ENCODE data around the gene KIFC3.
"Not testable (repeated sequence)": the region's sequence is repeated elsewhere in the genome, so short reads cannot be mapped to it uniquely, and the experiment has no call there.

Gene KIFC3

DNA sequence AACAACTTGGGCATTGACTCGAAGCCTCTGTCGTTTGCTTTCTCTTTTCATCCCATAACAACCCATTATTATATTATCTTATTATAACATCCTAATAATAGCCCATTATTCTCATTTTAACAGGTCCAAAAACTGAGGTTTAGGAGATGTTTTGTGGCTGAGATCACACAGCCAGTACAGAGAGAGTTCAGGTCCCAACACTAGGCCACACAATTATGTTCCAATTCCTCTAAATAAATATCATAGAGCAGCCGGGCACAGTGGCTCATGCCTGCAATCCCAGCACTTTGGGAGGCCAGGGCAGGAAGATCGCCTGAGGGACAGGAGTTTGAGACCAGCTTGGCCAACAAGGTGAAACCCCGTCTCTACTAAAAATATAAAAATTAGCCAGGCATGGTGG, 40.3 kb upstream of the KIFC3 start:
- no peak overlapping the region for H3K27ac ChIP-seq
- TF ChIP-seq, protein P1, sequence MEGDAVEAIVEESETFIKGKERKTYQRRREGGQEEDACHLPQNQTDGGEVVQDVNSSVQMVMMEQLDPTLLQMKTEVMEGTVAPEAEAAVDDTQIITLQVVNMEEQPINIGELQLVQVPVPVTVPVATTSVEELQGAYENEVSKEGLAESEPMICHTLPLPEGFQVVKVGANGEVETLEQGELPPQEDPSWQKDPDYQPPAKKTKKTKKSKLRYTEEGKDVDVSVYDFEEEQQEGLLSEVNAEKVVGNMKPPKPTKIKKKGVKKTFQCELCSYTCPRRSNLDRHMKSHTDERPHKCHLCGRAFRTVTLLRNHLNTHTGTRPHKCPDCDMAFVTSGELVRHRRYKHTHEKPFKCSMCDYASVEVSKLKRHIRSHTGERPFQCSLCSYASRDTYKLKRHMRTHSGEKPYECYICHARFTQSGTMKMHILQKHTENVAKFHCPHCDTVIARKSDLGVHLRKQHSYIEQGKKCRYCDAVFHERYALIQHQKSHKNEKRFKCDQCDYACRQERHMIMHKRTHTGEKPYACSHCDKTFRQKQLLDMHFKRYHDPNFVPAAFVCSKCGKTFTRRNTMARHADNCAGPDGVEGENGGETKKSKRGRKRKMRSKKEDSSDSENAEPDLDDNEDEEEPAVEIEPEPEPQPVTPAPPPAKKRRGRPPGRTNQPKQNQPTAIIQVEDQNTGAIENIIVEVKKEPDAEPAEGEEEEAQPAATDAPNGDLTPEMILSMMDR (conservative IDR thresholded peaks at IDR 0.05) = no peak
- no peak for TF ChIP-seq ZFX (IDR thresholded peaks at IDR 0.05)

DNA sequence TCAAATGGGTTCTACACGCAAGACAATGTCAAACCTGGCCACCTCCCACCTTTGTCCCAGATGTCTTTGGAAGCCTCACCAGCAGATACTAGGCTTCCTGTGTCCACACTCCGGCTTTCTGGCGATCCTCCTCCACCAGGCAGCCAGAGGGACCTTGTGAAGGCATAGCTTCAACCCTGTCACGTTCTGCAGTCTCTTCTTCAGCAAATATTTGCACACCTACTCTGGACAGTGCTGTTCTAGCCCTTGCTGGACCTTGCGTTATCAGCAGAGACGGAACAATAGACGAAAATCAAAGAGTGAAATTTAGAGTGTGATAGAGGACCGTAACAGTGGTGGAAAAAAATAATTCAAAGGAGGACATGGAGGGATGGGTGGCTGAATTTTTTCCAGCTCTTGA, 38.5 kb upstream of the KIFC3 start:
- H3K27ac ChIP-seq = no peak overlapping the region

DNA sequence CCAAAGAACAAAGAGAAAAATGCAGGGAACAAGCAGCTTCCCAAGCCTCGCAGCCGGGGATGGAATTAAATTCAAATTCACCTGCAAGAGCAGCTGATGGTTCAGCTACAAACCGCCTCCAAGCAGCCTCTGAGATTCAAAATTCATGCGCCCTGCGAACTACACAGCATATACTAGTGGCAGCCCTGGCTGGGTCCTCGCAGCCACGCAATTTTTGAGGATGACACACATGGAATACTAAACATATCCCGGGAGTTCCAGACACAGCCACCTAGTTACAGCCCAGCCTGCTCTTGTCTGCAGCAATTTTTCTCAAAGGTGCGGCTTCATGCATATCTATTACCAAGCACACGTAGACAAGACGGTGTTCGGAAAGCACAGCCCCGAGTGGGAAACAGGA, 35.9 kb upstream of the KIFC3 start:
- H3K27ac ChIP-seq = no peak overlapping the region
- no peak for TF ChIP-seq ZFX (IDR thresholded peaks at IDR 0.05)
- TF ChIP-seq, protein P1 (conservative IDR thresholded peaks at IDR 0.05) = no peak

More for the DNA sequence above, 38.5 kb upstream of the KIFC3 start:
- TF ChIP-seq, protein P1 (conservative IDR thresholded peaks at IDR 0.05) = no peak
- no peak for TF ChIP-seq ZFX (IDR thresholded peaks at IDR 0.05)

DNA sequence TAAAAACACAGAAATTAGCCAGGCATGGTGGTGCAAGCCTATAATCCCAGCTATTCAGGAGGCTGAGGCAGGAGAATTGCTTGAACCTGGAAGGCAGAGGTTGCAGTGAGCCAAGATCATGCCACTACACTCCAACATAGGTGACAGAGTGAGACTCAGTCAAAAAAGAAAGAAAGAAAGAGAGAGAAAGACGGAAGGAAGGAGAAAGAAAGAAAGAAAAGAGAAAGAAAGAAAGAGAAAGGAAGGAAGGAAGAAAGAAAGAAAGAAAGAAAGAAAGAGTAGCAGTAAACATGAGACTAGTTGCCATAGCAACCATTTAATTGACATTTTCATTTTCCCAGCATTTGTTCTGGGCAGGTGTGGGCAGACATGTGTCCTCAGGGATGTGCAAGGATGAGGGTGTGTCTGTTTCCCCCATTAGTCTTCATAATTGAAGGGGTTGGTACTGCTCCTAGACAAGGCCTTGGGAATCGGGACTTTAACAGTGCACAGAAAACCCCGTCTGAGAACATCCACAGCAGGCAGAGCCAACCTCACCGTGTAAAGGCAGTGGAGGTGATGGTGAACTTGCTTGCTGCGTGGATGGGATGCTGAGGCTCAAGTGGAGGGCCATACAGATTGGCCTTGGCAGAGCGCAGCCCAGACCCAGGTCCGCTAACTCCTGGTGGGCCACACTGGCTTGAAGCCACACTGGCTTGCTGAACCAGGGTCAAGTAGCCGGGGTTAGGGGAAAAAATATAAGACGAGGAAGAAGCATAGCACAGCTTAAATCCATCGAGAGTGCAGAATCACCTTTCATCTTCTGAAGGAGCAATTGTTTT, 35.2 kb upstream of the KIFC3 start:
- no peak overlapping the region for H3K27ac ChIP-seq
- TF ChIP-seq, protein P1 (conservative IDR thresholded peaks at IDR 0.05) = no peak
- no peak for TF ChIP-seq ZFX (IDR thresholded peaks at IDR 0.05)

DNA sequence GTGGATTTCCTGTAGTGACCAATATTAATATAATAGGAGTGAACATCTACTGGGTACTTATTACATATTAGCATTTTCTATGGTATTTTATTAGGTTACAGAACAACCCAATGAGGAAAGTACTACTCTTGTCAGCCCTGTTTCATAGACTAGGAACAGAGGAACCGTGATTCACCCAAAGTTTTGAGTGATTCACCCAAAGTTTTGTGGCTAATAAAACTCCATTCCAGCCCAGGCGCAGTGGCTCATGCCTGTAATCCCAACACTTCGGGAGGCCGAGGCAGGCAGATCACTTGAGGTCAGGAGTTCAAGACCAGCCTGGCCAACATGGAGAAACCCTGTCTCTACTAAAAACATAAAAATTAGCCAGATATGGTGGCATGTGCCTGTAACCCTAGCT, 33.1 kb upstream of the KIFC3 start:
- H3K27ac ChIP-seq = not testable (repeated sequence)

DNA sequence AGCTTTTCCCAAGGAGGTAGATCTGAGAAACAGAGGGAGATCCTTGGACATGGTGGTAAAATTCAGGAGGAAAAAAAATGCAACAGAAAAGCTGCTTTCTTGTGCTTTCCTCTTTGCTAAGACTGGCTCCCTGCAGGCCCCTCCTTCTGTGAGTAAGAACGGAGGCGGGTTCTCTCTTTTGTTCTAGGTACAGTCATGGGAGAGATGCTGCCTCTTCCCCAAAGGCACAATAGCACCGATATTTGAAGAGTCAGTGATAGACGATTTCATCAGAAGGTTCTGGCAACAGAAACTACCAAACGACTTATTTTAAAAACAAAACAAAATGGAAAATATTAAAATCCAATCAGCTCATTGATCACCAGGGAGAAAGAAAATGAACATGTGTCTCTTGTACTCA, 32.6 kb upstream of the KIFC3 start:
- H3K27ac ChIP-seq = no peak overlapping the region
- TF ChIP-seq ZFX (IDR thresholded peaks at IDR 0.05) = no peak
- TF ChIP-seq, protein P1 (conservative IDR thresholded peaks at IDR 0.05) = no peak

DNA sequence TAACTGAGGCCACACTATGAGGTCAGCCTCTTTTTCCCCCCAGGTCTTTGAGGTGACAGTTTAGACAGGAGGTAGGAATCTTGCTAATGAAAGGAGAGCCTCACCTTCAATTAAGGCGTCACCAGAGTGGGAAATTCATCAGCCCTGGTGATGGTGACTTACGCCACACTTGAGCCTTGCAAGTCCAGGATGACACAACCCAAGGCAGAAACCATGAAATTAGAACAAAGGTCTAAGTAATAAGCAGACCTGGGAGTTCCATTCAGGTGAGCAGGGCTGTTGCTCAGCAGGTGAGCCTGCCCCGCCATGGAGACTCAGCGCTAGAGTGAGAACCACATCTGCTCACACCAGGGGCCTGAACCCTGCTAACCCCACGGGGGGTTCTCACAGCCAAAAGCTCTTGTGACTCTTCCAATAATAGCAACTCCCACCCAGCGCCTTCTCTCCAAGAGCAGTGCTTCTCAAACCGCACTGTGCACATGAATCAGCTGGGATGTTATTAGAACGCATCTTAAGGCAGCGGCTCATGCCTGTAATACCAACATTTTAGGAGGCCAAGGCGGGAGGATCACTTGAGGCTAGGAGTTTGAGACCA, 28.7 kb upstream of the KIFC3 start:
- TF ChIP-seq, protein P1 (conservative IDR thresholded peaks at IDR 0.05) = no peak
- TF ChIP-seq ZFX (IDR thresholded peaks at IDR 0.05) = no peak
- H3K27ac ChIP-seq = no peak overlapping the region

Measured in C4-2B (cell line).